GM19397 (cell line): ENCODE data around the gene KIAA1328.
"Not testable (repeated sequence)": the region's sequence is repeated elsewhere in the genome, so short reads cannot be mapped to it uniquely, and the experiment has no call there.

Experiments used
- ATAC-seq: cut with Tn5 transposase; IDR thresholded peaks from one replicate; pipeline ENCODE4 v1.9.1; 2021; ENCODE audit warnings: mild to moderate bottlenecking, moderate library complexity; ENCODE audit not compliant: unreplicated experiment

Gene KIAA1328

GRCh38 chr18:36828630-36829361 is at the start of gene KIAA1328, which contains the start of gene TPGS2:
Gene KIAA1328 (plus strand): TSS chr18:36829127. CDS start chr18:36829139, 12 bp downstream.
Gene TPGS2 (minus strand): TSS chr18:36829002. CDS start chr18:36828767, 235 bp downstream.
- peak; percentile 93 for ATAC-seq

GRCh38 chr18:36780748-36781147 is 48.2 kb upstream of the KIAA1328 start:
- no peak for ATAC-seq

GRCh38 chr18:36782710-36783109 is 46.2 kb upstream of the KIAA1328 start:
- no peak for ATAC-seq

GRCh38 chr18:36783792-36784191 is 45.1 kb upstream of the KIAA1328 start:
- ATAC-seq = no peak

- no peak for ATAC-seq
These were observed 42.2 kb upstream of the KIAA1328 start for GRCh38 chr18:36786686-36787085.

DNA sequence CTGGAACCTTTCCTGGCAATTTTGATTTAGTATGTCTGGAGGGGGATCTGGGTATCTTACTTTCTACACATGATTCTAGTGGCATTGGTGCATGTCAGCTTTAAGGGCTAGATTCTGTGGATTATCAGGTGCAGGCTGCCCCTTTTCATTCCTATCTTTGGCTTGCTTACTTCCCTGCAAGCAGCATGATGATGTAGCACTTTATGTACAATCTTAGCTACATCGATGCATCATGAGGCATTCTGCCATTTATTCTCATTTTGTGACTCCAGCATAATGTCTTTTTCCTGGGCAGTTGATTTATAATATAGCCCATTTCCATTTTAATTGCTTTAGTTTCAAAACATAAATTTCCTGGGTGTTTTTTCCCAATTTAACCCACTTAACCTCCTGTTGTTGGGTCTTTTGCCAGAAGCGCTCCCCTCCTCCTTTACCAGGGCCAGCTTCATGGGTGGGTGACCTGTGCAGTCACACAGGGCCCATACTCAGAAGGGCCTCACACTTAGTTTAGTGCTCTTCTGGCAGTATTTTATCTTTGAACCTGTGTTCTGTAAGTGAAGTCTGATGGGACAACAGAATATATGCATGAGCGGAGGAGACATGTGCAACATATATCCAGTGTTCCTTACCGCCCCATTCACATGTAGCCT is 36.2 kb upstream of the KIAA1328 start:
- no peak for ATAC-seq

DNA sequence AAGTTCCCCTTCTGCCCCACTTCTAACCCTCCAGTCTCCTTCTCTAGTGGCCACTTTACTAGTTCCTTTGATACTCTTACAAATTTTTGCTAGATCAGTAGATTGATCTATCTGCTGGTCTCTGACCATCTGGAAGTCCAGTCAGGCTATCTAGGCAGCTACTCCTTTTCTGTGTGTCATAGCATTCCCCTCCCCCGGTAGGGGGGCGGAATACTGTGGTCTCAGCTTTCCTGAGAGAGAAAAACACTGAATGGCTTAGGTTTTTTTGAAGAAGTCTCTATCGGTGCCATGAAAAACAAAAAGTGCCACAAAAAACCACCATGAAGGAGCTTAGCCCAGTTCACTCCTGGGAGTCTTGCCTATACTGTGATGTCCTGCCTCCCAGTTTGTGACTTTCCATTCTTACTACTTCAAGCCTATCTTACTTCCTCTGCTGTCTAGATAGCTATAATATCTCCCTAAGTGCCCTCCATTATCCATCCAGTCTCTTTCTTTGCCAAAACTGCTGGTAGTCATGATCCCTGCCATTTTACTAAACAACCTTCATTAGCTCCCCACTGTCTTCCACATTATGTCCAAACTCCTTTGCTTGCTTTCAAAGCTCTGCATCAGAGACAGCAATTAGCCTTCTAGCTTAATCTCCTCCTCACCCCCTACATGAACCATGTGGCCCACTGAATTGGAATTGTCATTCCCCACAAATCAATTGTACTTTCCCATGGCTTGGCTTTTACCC is 30.0 kb upstream of the KIAA1328 start:
- no peak for ATAC-seq

DNA sequence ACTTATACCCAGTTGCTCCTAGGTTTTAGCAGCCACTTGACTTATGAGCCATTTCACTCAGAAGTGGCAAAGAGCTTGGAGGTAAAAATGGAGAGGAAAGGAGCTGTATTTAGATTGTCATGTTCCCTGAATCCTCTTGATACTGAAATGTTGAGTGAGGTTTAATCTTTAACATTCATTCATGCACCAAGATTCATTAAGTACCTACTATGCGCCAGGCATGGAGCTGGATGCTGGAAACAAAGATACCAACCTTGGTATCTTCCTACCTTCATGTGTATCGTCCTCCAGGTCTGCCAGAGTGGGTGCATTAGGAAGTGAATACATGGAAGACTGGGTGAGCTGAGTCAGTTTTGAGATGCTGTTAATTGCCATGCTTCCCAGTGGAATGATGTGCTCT is 23.8 kb upstream of the KIAA1328 start:
- no peak for ATAC-seq

DNA sequence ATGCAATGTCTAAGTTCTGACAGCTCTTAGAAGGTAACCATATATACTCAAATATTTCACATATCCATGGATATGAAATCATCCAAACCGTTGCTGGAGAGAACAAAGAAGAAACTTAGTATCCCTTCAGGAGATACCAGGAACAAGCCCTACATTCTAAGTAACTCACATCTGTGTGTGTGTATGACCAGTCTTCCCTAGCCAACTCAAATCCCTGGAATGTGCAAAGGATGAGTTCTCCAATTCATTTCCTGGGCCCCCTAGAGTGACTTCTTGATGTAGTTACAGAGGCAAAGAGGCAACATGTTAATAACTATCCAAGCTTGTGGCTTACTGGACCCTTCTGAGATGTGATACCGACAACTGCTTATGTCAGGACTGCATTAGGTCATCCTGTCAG is 20.2 kb upstream of the KIAA1328 start:
- ATAC-seq = no peak

- ATAC-seq = peak; percentile 87
These were observed 19.1 kb upstream of the KIAA1328 start for GRCh38 chr18:36809590-36810381.

- ATAC-seq = no peak
These were observed 17.5 kb upstream of the KIAA1328 start for GRCh38 chr18:36811430-36811829.

GRCh38 chr18:36811955-36812354 is 17.0 kb upstream of the KIAA1328 start:
- ATAC-seq = no peak

DNA sequence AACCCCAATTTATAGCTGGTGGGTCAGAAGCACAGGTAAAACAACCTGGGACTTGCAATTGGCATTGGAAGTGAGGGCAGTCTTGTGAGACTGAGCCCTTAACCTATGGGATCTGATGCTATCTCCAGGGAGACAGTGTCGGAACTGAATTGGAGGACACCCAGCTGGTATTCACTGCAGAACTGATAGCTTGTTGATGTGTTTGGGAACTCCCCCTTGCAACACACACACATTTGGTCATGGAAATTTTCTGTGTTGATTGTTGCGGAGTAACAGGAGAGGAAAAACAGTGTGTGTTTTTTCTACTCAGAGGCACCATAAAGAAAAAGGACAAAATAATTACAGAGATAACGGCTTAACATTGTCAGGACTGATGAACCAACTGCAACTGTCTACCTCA is 16.2 kb upstream of the KIAA1328 start:
- no peak for ATAC-seq

DNA sequence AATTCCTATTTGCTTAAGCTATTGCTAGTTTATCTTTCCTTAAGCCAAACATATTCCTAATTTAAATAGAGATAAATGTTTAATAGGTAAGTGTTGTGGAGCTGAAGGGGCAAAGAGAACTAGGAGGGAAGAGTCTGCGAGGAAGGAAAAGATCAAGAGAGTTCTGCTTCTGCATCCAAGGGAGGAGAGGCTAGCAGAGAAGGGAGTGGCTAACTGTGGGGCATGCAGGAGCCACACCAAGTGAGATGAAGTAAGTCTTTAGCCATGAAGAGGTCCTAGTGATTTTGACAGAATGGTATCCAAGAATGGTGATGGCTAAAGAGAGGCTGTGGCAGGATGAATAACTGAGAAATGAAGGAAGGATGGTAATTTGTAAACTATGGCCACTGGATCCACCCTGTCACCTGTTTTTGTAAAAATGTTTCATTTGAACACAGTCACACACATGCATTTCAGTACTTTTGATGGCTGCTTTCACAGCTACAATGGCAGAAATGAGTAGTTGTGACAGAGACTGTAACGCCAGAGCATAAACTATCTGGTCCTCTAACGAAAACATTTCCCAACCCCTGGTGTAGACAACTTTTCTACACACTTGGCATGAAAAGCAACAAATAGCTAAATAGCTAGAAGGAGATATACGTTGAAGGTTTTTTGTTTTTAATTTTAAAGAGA is 15.7 kb upstream of the KIAA1328 start:
- no peak for ATAC-seq

- no peak for ATAC-seq
These were observed 15.1 kb upstream of the KIAA1328 start for GRCh38 chr18:36813824-36814223.

GRCh38 chr18:36814994-36815393 is 13.9 kb upstream of the KIAA1328 start:
- ATAC-seq = no peak

- ATAC-seq = not testable (repeated sequence)
These were observed 12.8 kb upstream of the KIAA1328 start for GRCh38 chr18:36816096-36816495.

GRCh38 chr18:36817039-36817438 is 11.9 kb upstream of the KIAA1328 start:
- no peak for ATAC-seq

DNA sequence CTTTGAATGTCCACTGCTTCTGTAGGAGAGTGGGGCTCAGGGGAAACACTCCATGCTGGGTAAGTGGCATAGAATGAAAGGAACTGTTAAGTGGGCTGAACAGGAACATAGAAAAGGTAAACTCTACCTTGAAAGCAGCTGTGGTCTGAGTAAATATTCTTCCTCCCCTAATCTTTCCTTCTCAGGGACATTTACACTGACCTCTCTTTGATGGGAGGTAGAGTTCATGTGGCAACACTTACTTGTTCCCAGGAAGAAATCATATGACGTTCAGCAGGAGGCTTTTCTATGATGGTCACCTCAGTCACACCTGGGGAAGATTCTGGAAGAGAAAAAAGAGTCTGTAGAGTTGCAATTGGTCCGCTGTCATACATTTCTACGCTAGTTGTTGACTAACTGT is 10.3 kb upstream of the KIAA1328 start:
- no peak for ATAC-seq

GRCh38 chr18:36819621-36820020 is 9.3 kb upstream of the KIAA1328 start:
- no peak for ATAC-seq
